Spleen (tissue), 7 donors: ENCODE measurements around the gene JCHAIN.

Experiments
- POLR2A ChIP-seq, 3 donors: fragments of 450-650 bp; IDR thresholded peaks; one replicate each; pipeline ENCODE4 v1.5.1; 2017; ENCODE audit warnings: antibody characterized with exemption in 3 of 3, mild to moderate bottlenecking in 1 of 3
- POLR2AphosphoS5 ChIP-seq, 3 donors: sonication (generic); formaldehyde crosslinking; IDR thresholded peaks; one replicate each; pipeline ENCODE4 v1.5.1; 2017; ENCODE audit warnings: antibody characterized with exemption in 3 of 3
- TF ChIP-seq, protein P1 (sequence below), 11 experiments: fragments of 200-600 bp in 7 of 11; fragments of 450-650 bp in 4 of 11; sonication (generic) in 4 of 11; IDR thresholded peaks in 8 of 11; conservative IDR thresholded peaks in 3 of 11; 1 replicate in 7 of 11; 2 replicates in 4 of 11; pipeline versions ENCODE4 v1.4.0 to v1.8.0; 2016 to 2021; ENCODE audit warnings: antibody characterized with exemption in 11 of 11, inconsistent platforms in 4 of 11, mild to moderate bottlenecking in 1 of 11
- donor health status: DM: no; HTN: no; CAD: no; lungs with moderate emphysema.
- donor health status: DM: no; HTN: no; CAD: no.
- donor health status: DM: no; HTN: no; CAD: no.

DNA sequence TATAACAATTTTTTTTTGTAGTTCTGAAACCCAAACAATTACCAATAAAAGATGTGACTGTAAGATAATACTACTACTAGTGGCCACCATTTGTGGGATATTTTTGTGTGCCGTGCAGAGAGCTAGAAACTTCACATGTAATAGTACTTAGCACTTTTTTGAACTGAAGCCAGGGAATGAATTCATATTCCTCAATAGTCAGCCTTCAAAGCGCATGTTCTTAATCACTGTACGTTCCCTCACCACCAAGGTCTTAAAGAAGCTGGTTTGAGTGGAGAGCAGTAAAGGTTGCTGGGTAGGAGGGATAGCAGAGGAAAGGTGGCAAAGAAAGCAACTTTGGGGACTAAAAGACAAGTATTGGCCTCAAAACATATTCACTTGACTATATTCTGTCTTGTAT lies 45.8 kb upstream of the JCHAIN start:
- TF ChIP-seq, protein P1, sequence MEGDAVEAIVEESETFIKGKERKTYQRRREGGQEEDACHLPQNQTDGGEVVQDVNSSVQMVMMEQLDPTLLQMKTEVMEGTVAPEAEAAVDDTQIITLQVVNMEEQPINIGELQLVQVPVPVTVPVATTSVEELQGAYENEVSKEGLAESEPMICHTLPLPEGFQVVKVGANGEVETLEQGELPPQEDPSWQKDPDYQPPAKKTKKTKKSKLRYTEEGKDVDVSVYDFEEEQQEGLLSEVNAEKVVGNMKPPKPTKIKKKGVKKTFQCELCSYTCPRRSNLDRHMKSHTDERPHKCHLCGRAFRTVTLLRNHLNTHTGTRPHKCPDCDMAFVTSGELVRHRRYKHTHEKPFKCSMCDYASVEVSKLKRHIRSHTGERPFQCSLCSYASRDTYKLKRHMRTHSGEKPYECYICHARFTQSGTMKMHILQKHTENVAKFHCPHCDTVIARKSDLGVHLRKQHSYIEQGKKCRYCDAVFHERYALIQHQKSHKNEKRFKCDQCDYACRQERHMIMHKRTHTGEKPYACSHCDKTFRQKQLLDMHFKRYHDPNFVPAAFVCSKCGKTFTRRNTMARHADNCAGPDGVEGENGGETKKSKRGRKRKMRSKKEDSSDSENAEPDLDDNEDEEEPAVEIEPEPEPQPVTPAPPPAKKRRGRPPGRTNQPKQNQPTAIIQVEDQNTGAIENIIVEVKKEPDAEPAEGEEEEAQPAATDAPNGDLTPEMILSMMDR (IDR thresholded peaks at IDR 0.05 in 8 of 11, conservative IDR thresholded peaks at IDR 0.05 in 3 of 11), result no peak
- TF ChIP-seq POLR2A (IDR thresholded peaks at IDR 0.05), result no peak
- no peak for TF ChIP-seq POLR2AphosphoS5 (IDR thresholded peaks at IDR 0.05)
